ENCODE results near the gene GLB1L. TPM values are rescaled to one million over a fixed set of nuclear protein-coding genes. Genes with fewer than 3 reads are reported as not detected.
A peak's percentile ranks its signal among the peaks of the same experiment; 100 is the strongest.

GLB1L gene
- total RNA-seq, 4 donors from 2014 or later: 2.5 to 9.8 (median 5.4) TPM

DNA sequence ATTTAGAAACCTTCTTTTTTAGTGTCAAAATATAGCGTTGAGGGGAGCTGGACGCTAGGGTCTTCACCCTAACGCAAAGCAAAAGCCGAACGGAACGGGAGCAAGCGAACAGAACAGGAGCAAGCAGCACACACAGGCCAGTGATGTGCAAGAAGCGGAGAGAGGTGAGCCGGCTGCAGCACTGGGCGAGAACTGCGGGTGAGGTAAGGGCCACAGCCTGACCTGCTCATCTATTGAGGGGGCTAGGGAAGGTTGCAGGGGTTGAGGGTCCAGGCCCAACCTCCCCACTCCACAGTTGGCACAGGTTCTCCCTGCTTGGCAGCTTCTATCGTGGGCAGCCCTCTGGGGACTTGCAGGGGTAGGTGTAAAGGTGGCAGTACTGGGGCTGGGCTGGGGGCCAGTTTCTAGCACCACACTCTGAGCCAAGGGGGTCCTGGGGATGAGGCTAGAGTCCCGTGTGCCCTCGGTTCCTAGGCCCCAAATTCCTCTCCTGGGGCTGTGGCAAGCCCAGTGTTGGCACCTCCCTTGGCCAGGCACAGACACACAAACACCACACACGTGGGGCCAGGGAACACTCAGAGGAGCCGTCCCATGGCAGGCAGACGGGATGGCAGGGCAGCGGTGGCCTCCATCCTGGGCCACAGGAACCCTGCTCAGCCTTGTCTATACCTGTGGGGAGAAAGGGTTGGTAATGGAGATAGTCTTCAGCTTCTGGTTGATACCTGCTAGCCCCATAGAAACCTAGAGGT, 25.3 kb downstream of the GLB1L start:
- WGBS: 90% methylated on average over 17 of the region's 18 CpGs
- Histone ChIP-seq H3K27me3 (no peaks in the 10 kb centered on the region), H3K27ac (no peak overlapping the region), H3K4me1 (peaks cover 35% of the 10 kb centered on the region), H3K4me3 (no peak overlapping the region), H3K36me3 (peaks cover 65% of the 10 kb centered on the region), H3K9me3 (no peaks in the 10 kb centered on the region)
- DNase-seq (ENCODE audit: low spot score in 2 of 2): no peak
- no peak for TF ChIP-seq EP300 (IDR thresholded peaks at IDR 0.05)
- TF ChIP-seq POLR2A (IDR thresholded peaks at IDR 0.05): no peak
- no peak for TF ChIP-seq POLR2AphosphoS5 (IDR thresholded peaks at IDR 0.05)
- no peak for TF ChIP-seq CTCF (IDR thresholded peaks at IDR 0.05)

DNA sequence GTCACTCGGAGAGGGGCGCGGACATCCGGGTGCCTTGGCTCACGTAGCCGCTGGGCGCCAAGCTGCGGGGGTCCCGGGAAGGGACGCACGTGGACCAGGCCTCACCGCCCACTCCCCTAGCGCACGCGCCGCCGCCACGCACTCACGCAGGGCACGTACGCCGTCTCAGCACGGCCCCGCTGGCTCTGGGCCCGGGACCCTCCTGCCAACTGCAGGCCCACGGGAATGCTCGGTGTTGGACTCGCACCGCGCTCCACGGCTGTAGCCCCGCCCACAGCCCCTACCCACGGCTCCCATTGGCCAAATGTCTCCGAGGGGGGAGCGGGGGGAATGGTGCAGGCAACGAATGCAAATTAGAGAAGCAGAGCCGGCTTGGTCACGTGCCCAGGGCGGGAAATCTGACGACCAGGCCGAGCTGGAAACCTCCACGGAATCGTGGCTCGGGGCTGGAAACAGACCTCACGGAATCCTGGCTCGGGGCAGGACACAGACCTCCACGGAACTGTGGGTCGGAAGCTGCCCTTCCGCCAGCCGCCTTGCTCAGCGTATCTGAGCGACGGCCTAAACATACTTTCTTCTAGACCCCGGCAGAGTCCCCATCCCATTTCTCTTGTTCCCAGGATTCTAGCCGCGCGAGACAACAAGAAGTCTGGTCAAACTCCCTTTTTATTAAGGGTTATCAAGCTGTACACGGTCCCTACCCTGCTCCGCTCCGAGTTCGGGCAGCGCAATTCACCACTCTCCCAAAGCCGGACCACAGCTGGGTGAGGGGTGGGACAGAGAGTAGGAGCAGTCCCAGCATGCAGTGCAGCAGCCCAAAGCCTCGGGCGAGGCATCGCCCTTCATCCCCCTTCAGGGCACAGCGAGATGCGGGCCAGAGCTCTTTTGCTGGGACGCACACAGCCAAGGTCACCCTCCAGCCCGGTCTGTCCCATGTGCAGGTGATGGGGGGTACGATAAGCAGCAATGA, 26.2 kb downstream of the GLB1L start, which contains the start of gene ABCB6:
Gene ABCB6, minus strand, starts transcription at position 227 of the 970 bp plus-strand sequence. CDS start 285 bp downstream, outside the sequence.
- Histone ChIP-seq H3K36me3 (peaks cover 64% of the 10 kb centered on the region), H3K4me3 (peak within 1 kb of the TSS; percentile 68), H3K9me3 (no peaks in the 10 kb centered on the region), H3K27me3 (no peaks in the 10 kb centered on the region), H3K27ac (peak within 1 kb of the TSS; percentile 88), H3K4me1 (peaks cover 35% of the 10 kb centered on the region)
- no peak for TF ChIP-seq POLR2A (IDR thresholded peaks at IDR 0.05)
- no peak for TF ChIP-seq EP300 (IDR thresholded peaks at IDR 0.05)
- TF ChIP-seq POLR2AphosphoS5 (IDR thresholded peaks at IDR 0.05): peak in 1 of 3 donors; percentile 28
- DNase-seq (ENCODE audit: low spot score in 2 of 2): peak; percentile 98
- 21% methylated on average over 15 of the region's 71 CpGs for WGBS

- DNase-seq (ENCODE audit: low spot score in 2 of 2): peak; percentile 82 to 86
- no peaks in the 10 kb centered on the region for H3K9me3 ChIP-seq
- TF ChIP-seq POLR2AphosphoS5 (IDR thresholded peaks at IDR 0.05) (no peak), EP300 (IDR thresholded peaks at IDR 0.05) (no peak), CTCF (IDR thresholded peaks at IDR 0.05) (no peak), POLR2A (IDR thresholded peaks at IDR 0.05) (no peak)
- H3K4me1 ChIP-seq: peaks cover 35% of the 10 kb centered on the region
- peak overlapping the region; percentile 68 for H3K4me3 ChIP-seq
- WGBS: 0% methylated on average over 12 of the region's 37 CpGs
- no peaks in the 10 kb centered on the region for H3K27me3 ChIP-seq
- H3K36me3 ChIP-seq: peaks cover 63% of the 10 kb centered on the region
- peak overlapping the region; percentile 88 for H3K27ac ChIP-seq
Observed at GRCh38 chr2:219218217-219218731, 27.0 kb downstream of the GLB1L start.

DNA sequence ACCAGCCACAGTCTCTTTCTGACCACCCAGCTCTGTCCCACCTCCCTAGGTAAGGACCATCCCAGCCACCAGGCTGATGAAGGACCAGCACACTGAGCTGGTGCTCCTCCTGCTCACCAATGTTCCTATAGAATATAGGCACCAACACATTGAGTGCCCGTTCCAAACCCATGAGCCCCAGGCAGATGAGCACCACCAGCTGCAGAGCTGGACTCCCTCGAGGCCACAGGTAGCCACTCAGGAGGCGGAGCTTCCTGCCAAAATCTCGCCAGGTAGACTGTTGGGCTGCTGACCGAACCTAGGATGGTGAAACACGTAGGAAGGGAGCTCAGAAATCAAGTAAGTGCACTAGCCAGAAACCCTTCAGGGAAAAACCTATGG, 28.7 kb downstream of the GLB1L start:
- no peaks in the 10 kb centered on the region for H3K27me3 ChIP-seq
- no peaks in the 10 kb centered on the region for H3K9me3 ChIP-seq
- H3K27ac ChIP-seq: no peak overlapping the region
- peaks cover 35% of the 10 kb centered on the region for H3K4me1 ChIP-seq
- WGBS: 100% methylated on average over 4 of the region's 6 CpGs
- no peak overlapping the region for H3K4me3 ChIP-seq
- peaks cover 60% of the 10 kb centered on the region for H3K36me3 ChIP-seq
- no peak for TF ChIP-seq EP300 (IDR thresholded peaks at IDR 0.05)
- TF ChIP-seq CTCF (IDR thresholded peaks at IDR 0.05): no peak
- no peak for TF ChIP-seq POLR2AphosphoS5 (IDR thresholded peaks at IDR 0.05)
- no peak for TF ChIP-seq POLR2A (IDR thresholded peaks at IDR 0.05)
- DNase-seq (ENCODE audit: low spot score in 2 of 2): no peak

DNA sequence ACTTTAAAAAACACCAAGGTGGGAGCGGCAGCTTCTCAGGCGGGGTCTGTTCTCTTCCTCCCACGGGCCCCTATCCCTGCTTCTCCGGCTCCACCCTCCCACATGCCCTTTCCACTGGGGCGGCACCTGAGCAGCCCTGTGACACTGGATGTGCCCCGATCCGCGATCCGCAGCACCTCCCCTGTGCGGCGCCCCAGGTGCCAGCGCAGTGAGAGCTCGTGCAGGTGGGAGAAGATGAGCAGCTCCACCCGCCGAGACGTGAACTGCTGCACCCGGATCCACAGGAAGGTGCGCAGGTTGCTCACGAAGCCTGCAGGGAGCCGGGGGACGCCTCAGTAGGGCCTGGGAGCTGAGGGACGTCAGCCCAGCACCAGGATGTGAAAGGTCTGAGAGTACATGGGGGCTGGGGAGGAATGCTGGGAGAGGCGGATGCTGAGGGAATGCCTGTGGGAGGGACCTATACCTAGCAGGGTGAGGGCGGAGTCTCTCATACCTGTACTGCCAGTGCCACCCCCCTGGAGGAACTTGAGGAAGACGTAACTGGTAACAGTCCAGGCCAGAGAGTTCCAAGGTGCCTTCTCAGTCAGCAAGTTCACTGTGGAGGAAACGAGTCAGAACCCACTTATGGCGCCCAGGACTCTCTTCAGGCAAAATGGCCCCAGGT, 29.2 kb downstream of the GLB1L start:
- Histone ChIP-seq H3K27me3 (no peaks in the 10 kb centered on the region), H3K4me3 (no peak overlapping the region), H3K36me3 (peaks cover 57% of the 10 kb centered on the region), H3K4me1 (peaks cover 35% of the 10 kb centered on the region), H3K27ac (no peak overlapping the region), H3K9me3 (no peaks in the 10 kb centered on the region)
- TF ChIP-seq CTCF (IDR thresholded peaks at IDR 0.05) (no peak), POLR2AphosphoS5 (IDR thresholded peaks at IDR 0.05) (no peak), POLR2A (IDR thresholded peaks at IDR 0.05) (no peak), EP300 (IDR thresholded peaks at IDR 0.05) (no peak)
- 78% methylated on average over 18 of the region's 27 CpGs for WGBS
- DNase-seq (ENCODE audit: low spot score in 2 of 2): no peak

Measured in suprapubic skin (tissue), 4 donors.